ENCODE measurements around the gene EFNA5.
A peak's percentile ranks its signal among the peaks of the same experiment; 100 is the strongest.

EFNA5 gene

GRCh38 chr5:107621089-107621488 is 49.6 kb downstream of the EFNA5 start:
- no peaks in the 10 kb centered on the region for H3K9me3 ChIP-seq
- in situ Hi-C loops (cut with MboI; ENCODE audit: low sequenced_read_pairs) = no loop called here
- DNase-seq (ENCODE audit: low spot score in 2 of 2) = no peak
- no peak overlapping the region for H3K4me3 ChIP-seq
- no peaks in the 10 kb centered on the region for H3K36me3 ChIP-seq (replicated peaks)
- no peaks in the 10 kb centered on the region for H3K27me3 ChIP-seq (ENCODE audit: low read depth)
- peaks cover 30% of the 10 kb centered on the region for H3K4me1 ChIP-seq

GRCh38 chr5:107619781-107620180 is 51.0 kb downstream of the EFNA5 start:
- H3K36me3 ChIP-seq (replicated peaks) = no peaks in the 10 kb centered on the region
- H3K4me3 ChIP-seq = no peak overlapping the region
- DNase-seq (ENCODE audit: low spot score in 2 of 2) = peak; percentile 44 to 61
- in situ Hi-C loops (cut with MboI; ENCODE audit: low sequenced_read_pairs) = no loop called here
- peaks cover 36% of the 10 kb centered on the region for H3K4me1 ChIP-seq
- no peaks in the 10 kb centered on the region for H3K27me3 ChIP-seq (ENCODE audit: low read depth)
- H3K9me3 ChIP-seq = no peaks in the 10 kb centered on the region

GRCh38 chr5:107618242-107618641 is 52.5 kb downstream of the EFNA5 start:
- no peak for DNase-seq (ENCODE audit: low spot score in 2 of 2)
- in situ Hi-C loops (cut with MboI; ENCODE audit: low sequenced_read_pairs) = no loop called here
- Histone ChIP-seq H3K9me3 (no peaks in the 10 kb centered on the region), H3K36me3 (replicated peaks) (no peaks in the 10 kb centered on the region), H3K27me3 (ENCODE audit: low read depth) (no peaks in the 10 kb centered on the region), H3K4me1 (peaks cover 23% of the 10 kb centered on the region), H3K4me3 (no peak overlapping the region)

- Histone ChIP-seq H3K36me3 (replicated peaks) (no peaks in the 10 kb centered on the region), H3K4me3 (no peak overlapping the region), H3K4me1 (peaks cover 20% of the 10 kb centered on the region), H3K27me3 (ENCODE audit: low read depth) (no peaks in the 10 kb centered on the region), H3K9me3 (no peaks in the 10 kb centered on the region)
- no peak for DNase-seq (ENCODE audit: low spot score in 2 of 2)
- in situ Hi-C loops (cut with MboI; ENCODE audit: low sequenced_read_pairs) = no loop called here
Observed at GRCh38 chr5:107617052-107617451, 53.7 kb downstream of the EFNA5 start.

DNA sequence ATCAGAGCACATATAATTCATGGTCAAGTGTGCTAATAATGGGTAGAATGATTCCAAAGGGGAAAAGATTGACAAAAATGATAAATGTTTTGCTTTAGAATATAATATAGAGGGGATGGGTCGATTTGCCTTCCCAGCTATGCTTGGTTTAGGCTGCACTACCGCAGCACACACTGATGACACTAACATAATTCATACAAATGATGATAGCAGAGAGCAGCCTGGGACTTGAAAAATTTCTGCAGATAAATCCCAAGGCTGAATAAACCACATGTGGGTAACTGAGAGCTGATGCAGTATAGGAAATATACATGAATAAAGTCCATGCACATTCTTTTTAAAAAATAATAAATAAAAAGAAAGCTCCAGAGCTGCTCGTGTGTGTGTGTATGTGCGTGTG is 54.5 kb downstream of the EFNA5 start:
- Histone ChIP-seq H3K9me3 (no peaks in the 10 kb centered on the region), H3K4me3 (no peak overlapping the region), H3K27me3 (ENCODE audit: low read depth) (no peaks in the 10 kb centered on the region), H3K36me3 (replicated peaks) (no peaks in the 10 kb centered on the region), H3K4me1 (peaks cover 25% of the 10 kb centered on the region)
- in situ Hi-C loops (cut with MboI; ENCODE audit: low sequenced_read_pairs) = no loop called here
- DNase-seq (ENCODE audit: low spot score in 2 of 2) = no peak

- no peak for DNase-seq (ENCODE audit: low spot score in 2 of 2)
Observed at GRCh38 chr5:107615299-107615817, 55.4 kb downstream of the EFNA5 start.

DNA sequence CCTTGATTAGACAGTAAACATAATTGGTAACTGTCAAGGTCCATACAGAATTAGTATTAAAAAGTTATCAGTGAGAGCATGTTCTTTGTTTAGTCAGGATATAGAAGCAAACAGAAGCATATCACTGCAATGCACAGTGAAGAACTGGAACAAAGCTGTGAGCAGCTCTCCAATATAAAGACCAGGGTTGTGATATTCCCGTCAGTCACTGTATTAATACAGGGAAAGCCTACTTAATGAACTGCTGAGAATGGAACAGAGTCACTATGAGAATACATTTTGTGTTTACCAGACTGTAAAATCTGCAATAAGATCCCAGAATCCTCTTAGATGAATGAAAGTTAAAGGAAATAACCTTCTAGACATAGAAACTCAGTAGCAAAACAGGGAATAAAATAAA is 58.2 kb downstream of the EFNA5 start:
- DNase-seq (ENCODE audit: low spot score in 2 of 2) = no peak
- no peak overlapping the region for H3K4me3 ChIP-seq
- H3K9me3 ChIP-seq = no peaks in the 10 kb centered on the region
- peaks cover 26% of the 10 kb centered on the region for H3K4me1 ChIP-seq
- H3K27me3 ChIP-seq (ENCODE audit: low read depth) = no peaks in the 10 kb centered on the region
- no peaks in the 10 kb centered on the region for H3K36me3 ChIP-seq (replicated peaks)
- in situ Hi-C loops (cut with MboI; ENCODE audit: low sequenced_read_pairs) = no loop called here

More at GRCh38 chr5:107615299-107615817, 55.4 kb downstream of the EFNA5 start:
- peaks cover 25% of the 10 kb centered on the region for H3K4me1 ChIP-seq
- H3K9me3 ChIP-seq = no peaks in the 10 kb centered on the region
- no peak overlapping the region for H3K4me3 ChIP-seq
- in situ Hi-C loops (cut with MboI; ENCODE audit: low sequenced_read_pairs) = no loop called here
- H3K27me3 ChIP-seq (ENCODE audit: low read depth) = no peaks in the 10 kb centered on the region
- H3K36me3 ChIP-seq (replicated peaks) = no peaks in the 10 kb centered on the region

DNA sequence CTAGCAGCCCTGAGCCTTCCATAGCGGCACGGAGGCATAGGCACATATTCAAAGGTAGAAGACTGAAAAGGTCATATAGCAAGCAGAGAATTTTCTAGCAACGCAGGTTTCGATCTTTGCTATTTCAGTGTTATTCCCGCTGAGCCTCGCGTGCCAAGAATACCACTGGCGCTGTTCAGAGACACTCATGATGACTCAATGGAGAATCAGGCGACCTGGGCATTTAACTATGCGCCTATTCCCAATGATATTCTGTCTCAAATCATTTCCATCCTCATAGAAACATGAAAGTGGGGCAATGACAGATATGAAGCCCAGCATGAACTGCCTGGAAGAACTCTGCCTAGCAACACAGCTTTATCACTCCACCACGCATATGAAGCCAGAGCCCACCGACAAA is 59.9 kb downstream of the EFNA5 start:
- Histone ChIP-seq H3K36me3 (replicated peaks) (no peaks in the 10 kb centered on the region), H3K27me3 (ENCODE audit: low read depth) (no peaks in the 10 kb centered on the region), H3K9me3 (no peaks in the 10 kb centered on the region), H3K4me3 (no peak overlapping the region), H3K4me1 (peaks cover 19% of the 10 kb centered on the region)
- in situ Hi-C loops (cut with MboI; ENCODE audit: low sequenced_read_pairs) = no loop called here
- no peak for DNase-seq (ENCODE audit: low spot score in 2 of 2)

DNA sequence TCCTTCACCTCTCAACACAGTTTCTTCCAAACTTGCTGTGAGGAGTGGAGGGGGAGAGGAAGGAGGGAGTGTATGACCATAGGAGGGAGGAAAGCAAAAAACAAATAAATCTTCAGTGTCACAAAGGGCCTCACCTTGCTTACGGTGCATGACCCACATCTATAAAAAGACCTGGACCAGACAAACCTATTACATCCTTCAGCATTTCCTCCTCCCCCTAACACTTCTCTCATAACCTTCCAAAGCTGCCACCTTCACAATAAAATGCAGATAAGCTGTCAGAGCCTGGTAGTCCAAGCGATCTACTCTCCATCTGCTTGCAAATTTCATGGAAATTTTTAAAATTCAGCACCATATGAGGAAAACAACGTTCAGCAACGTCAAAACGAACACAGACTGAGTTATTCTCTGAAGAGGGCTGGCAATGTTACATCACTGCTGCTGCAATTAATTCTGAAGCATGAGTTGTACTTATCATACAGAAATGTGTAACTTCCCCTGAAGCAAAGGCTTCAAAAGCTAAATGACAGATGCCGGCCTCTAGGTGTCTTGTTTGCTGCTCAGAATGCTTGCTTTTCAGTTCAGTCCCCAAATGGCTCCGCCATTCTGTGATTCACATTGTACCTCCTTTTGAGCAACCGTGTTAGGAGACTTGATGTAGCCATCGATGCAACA is 62.9 kb downstream of the EFNA5 start:
- H3K4me3 ChIP-seq = no peak overlapping the region
- no peak for DNase-seq (ENCODE audit: low spot score in 2 of 2)
- no peaks in the 10 kb centered on the region for H3K27me3 ChIP-seq (ENCODE audit: low read depth)
- in situ Hi-C loops (cut with MboI; ENCODE audit: low sequenced_read_pairs) = no loop called here
- no peaks in the 10 kb centered on the region for H3K36me3 ChIP-seq (replicated peaks)
- no peaks in the 10 kb centered on the region for H3K9me3 ChIP-seq
- peaks cover 23% of the 10 kb centered on the region for H3K4me1 ChIP-seq

- Histone ChIP-seq H3K4me1 (peaks cover 29% of the 10 kb centered on the region), H3K4me3 (no peak overlapping the region), H3K27me3 (ENCODE audit: low read depth) (no peaks in the 10 kb centered on the region), H3K9me3 (no peaks in the 10 kb centered on the region), H3K36me3 (replicated peaks) (no peaks in the 10 kb centered on the region)
- in situ Hi-C loops (cut with MboI; ENCODE audit: low sequenced_read_pairs) = no loop called here
- no peak for DNase-seq (ENCODE audit: low spot score in 2 of 2)
Observed at GRCh38 chr5:107607196-107607595, 63.5 kb downstream of the EFNA5 start.

DNA sequence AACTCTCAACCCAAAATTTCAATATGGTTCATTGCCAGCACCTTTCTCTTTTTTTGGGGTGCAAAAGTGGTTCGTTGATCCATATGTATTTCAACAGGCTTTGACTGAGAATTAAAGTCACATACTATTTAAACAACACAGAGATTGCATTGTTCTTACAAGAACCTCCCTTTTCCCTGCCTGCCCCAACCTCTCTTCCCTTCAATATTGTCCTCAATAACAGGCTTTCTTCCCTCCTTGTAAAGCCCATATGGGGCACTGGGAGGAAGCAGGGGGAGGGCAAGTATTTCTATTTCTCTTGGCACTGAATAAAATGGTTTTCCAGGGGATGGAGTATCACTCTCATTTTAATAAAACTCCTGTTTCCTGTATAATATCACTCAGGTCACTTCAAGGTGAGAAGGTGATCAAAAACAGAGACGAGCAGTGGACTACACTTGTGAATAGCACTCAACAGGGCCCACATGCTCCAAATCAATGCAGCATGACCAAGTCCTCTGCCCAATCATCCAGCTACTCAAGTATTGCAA is 65.1 kb downstream of the EFNA5 start:
- Histone ChIP-seq H3K4me1 (peaks cover 25% of the 10 kb centered on the region), H3K36me3 (replicated peaks) (no peaks in the 10 kb centered on the region), H3K9me3 (no peaks in the 10 kb centered on the region), H3K27me3 (ENCODE audit: low read depth) (no peaks in the 10 kb centered on the region), H3K4me3 (no peak overlapping the region)
- in situ Hi-C loops (cut with MboI; ENCODE audit: low sequenced_read_pairs) = no loop called here
- DNase-seq (ENCODE audit: low spot score in 2 of 2) = no peak

- in situ Hi-C loops (cut with MboI; ENCODE audit: low sequenced_read_pairs) = no loop called here
- no peak overlapping the region for H3K4me3 ChIP-seq
- peaks cover 25% of the 10 kb centered on the region for H3K4me1 ChIP-seq
- H3K36me3 ChIP-seq (replicated peaks) = no peaks in the 10 kb centered on the region
- no peaks in the 10 kb centered on the region for H3K9me3 ChIP-seq
- DNase-seq (ENCODE audit: low spot score in 2 of 2) = no peak
- no peaks in the 10 kb centered on the region for H3K27me3 ChIP-seq (ENCODE audit: low read depth)
Observed at GRCh38 chr5:107604990-107605389, 65.7 kb downstream of the EFNA5 start.

DNA sequence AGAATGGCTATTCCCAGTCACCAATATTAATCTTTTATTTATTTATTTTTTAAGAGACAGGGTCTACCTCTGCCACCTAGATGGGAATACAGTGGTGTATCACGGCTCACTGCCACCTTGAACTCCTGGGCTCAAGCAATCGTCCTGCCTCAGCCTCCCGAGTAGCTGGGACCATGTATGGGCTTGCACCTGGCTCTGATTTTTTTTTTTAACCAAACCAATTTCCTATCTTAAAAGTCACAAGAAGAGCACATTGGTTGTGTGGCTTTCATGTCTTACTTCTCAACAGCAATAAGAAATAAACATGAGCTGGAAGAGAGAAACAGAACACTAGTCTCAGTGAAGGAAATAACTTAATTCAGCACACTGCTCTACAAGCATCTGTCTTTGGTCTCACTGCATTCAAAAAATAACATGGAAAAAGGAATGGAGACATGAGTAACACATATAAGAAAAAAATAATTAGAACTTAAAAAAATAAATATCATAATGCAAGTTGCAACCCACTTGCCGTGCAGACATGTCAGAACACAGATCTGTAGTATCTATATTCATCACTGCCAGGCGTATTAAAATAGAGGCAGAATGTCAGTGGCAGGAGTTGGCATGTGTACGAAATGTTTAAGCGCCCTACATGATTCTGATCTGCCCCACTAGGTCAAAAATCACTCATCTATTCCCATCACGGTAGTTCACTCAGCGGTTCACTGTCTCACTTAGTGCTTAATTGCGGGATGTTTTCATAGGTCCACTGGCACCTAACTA is 66.4 kb downstream of the EFNA5 start:
- Histone ChIP-seq H3K36me3 (replicated peaks) (no peaks in the 10 kb centered on the region), H3K4me3 (no peak overlapping the region)
- in situ Hi-C loops (cut with MboI; ENCODE audit: low sequenced_read_pairs) = no loop called here

DNA sequence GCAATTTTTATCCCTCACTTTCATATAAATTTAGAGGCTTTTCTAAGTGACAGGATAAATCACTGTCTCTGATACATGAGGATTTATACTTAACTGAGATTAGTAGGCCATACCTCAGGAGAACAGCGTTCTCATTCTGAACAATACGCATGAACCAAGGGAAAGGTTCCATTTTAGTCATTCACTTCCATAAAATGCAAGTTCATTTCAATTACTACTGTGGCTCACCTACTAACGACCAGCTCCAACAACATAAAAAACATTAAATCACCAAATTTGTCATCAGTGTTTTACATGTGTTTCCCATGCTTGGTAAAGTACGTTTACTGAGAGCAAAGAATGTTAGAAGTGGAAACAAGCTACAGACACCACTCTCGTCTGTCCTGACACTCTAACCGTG is 67.4 kb downstream of the EFNA5 start:
- Histone ChIP-seq H3K4me1 (peaks cover 25% of the 10 kb centered on the region), H3K36me3 (replicated peaks) (no peaks in the 10 kb centered on the region), H3K27me3 (ENCODE audit: low read depth) (no peaks in the 10 kb centered on the region), H3K4me3 (no peak overlapping the region), H3K9me3 (no peaks in the 10 kb centered on the region)
- in situ Hi-C loops (cut with MboI; ENCODE audit: low sequenced_read_pairs) = no loop called here
- no peak for DNase-seq (ENCODE audit: low spot score in 2 of 2)

More for the DNA sequence above, 66.4 kb downstream of the EFNA5 start:
- no peak for DNase-seq (ENCODE audit: low spot score in 2 of 2)
- no peaks in the 10 kb centered on the region for H3K27me3 ChIP-seq (ENCODE audit: low read depth)
- peaks cover 25% of the 10 kb centered on the region for H3K4me1 ChIP-seq
- H3K9me3 ChIP-seq = no peaks in the 10 kb centered on the region
